Neuronal stem cell (in vitro differentiated cells): Measurements from ENCODE around the gene SMAD7.

ENCODE experiments used
- DNase-seq: peaks from one replicate; pipeline ENCODE4 v3.0.0-alpha.2; 2013; ENCODE audit warnings: low spot score
- H2AFZ ChIP-seq: one replicate; pipeline ENCODE4 v1.6.1; 2013; ENCODE audit warnings: mild to moderate bottlenecking, low read length, inconsistent platforms
- H2AK5ac ChIP-seq: 2 replicates; pipeline ENCODE4 v1.6.1; 2013; ENCODE audit warnings: low read depth, mild to moderate bottlenecking, inconsistent platforms, low read length, moderate library complexity, mixed read lengths
- H2BK120ac ChIP-seq: 2 replicates; pipeline ENCODE4 v1.6.1; 2013; ENCODE audit warnings: low read depth, mild to moderate bottlenecking, inconsistent platforms, low read length, moderate library complexity, mixed read lengths
- H2BK12ac ChIP-seq: one replicate; pipeline ENCODE4 v1.6.1; 2013; ENCODE audit warnings: low read length, inconsistent platforms
- H2BK15ac ChIP-seq: 2 replicates; pipeline ENCODE4 v1.6.1; 2013; ENCODE audit warnings: mild to moderate bottlenecking, low read length, inconsistent platforms, mixed read lengths
- H2BK5ac ChIP-seq: one replicate; pipeline ENCODE4 v1.6.1; 2013; ENCODE audit warnings: inconsistent platforms, mild to moderate bottlenecking, low read length, moderate library complexity
- H3K14ac ChIP-seq: one replicate; pipeline ENCODE4 v1.6.1; 2013; ENCODE audit warnings: low read length, inconsistent platforms
- H3K18ac ChIP-seq: 2 replicates; pipeline ENCODE4 v1.6.1; 2013; ENCODE audit warnings: low read length, inconsistent platforms
- H3K23ac ChIP-seq: 2 replicates; pipeline ENCODE4 v1.6.1; 2013; ENCODE audit warnings: low read depth, mild to moderate bottlenecking, mixed read lengths, low read length, inconsistent platforms; ENCODE audit not compliant: poor library complexity
- H3K27ac ChIP-seq: replicated peaks from 3 replicates; pipeline ENCODE4 v1.5.1; 2013; ENCODE audit warnings: low read length, inconsistent platforms
- H3K27me3 ChIP-seq, 3 experiments: 2 replicates each; pipeline ENCODE4 v1.6.1; 2013; ENCODE audit warnings: low read length in 3 of 3, mild to moderate bottlenecking in 2 of 3, inconsistent platforms in 1 of 3, low read depth in 1 of 3, mixed read lengths in 1 of 3, moderate library complexity in 1 of 3; ENCODE audit not compliant: control insufficient read depth in 3 of 3, insufficient read depth in 3 of 3
- H3K36me3 ChIP-seq, 2 donors: replicated peaks in 1 of 2; 2 replicates each; pipeline ENCODE4 v1.6.1; 2013; ENCODE audit warnings: low read length in 2 of 2; ENCODE audit not compliant: control insufficient read depth in 2 of 2, insufficient read depth in 2 of 2
- H3K4ac ChIP-seq: 2 replicates; pipeline ENCODE4 v1.6.1; 2013; ENCODE audit warnings: inconsistent platforms, mild to moderate bottlenecking, low read length, moderate library complexity
- H3K4me1 ChIP-seq, 2 donors: 1 replicate in 1 of 2; 2 replicates in 1 of 2; pipeline ENCODE4 v1.6.1; 2013; ENCODE audit warnings: low read length in 2 of 2, low read depth in 1 of 2; ENCODE audit not compliant: control insufficient read depth in 2 of 2, insufficient read depth in 1 of 2
- H3K4me2 ChIP-seq: one replicate; pipeline ENCODE4 v1.6.1; 2013; ENCODE audit warnings: mild to moderate bottlenecking, low read length, inconsistent platforms; ENCODE audit not compliant: insufficient read depth, poor library complexity, severe bottlenecking
- H3K4me3 ChIP-seq, 2 donors: 2 replicates each; pipeline ENCODE4 v1.5.1; 2013; ENCODE audit warnings: low read length in 2 of 2, mild to moderate bottlenecking in 2 of 2, inconsistent platforms in 1 of 2, moderate library complexity in 1 of 2
- H3K79me1 ChIP-seq: one replicate; pipeline ENCODE4 v1.6.1; 2013; ENCODE audit warnings: low read depth, mild to moderate bottlenecking, inconsistent platforms, low read length, moderate library complexity
- H3K9ac ChIP-seq: one replicate; pipeline ENCODE4 v1.6.1; 2013; ENCODE audit warnings: mild to moderate bottlenecking, low read depth, low read length, inconsistent platforms; ENCODE audit not compliant: poor library complexity
- H3K9me3 ChIP-seq, 2 donors: replicated peaks in 1 of 2; 2 replicates each; pipeline versions ENCODE3 to v1.6.1; 2013; ENCODE audit warnings: low read length in 2 of 2, mild to moderate bottlenecking in 2 of 2, inconsistent platforms in 1 of 2, low read depth in 1 of 2, mixed read lengths in 1 of 2, moderate library complexity in 1 of 2; ENCODE audit not compliant: control insufficient read depth in 2 of 2, insufficient read depth in 1 of 2
- H4K8ac ChIP-seq: one replicate; pipeline ENCODE4 v1.6.1; 2013; ENCODE audit warnings: low read depth, mild to moderate bottlenecking, inconsistent platforms, low read length, moderate library complexity
- H4K91ac ChIP-seq: one replicate; pipeline ENCODE4 v1.6.1; 2013; ENCODE audit warnings: low read length, low read depth, mild to moderate bottlenecking, inconsistent platforms; ENCODE audit not compliant: poor library complexity
- WGBS, 2 donors: extraction: QIAGEN DNeasy Blood & Tissue Kit; methylation state at CpG; one replicate each; pipeline ENCODE4 v1.1.7; 2013; ENCODE audit warnings: missing lambda C conversion rate in 2 of 2, mixed read lengths in 1 of 2; ENCODE audit not compliant: insufficient read length in 2 of 2, insufficient replicate concordance in 1 of 2; ENCODE audit errors: extremely low coverage in 2 of 2; 5-methylcytosine and 5-hydroxymethylcytosine counted together

The SMAD7 gene

DNA sequence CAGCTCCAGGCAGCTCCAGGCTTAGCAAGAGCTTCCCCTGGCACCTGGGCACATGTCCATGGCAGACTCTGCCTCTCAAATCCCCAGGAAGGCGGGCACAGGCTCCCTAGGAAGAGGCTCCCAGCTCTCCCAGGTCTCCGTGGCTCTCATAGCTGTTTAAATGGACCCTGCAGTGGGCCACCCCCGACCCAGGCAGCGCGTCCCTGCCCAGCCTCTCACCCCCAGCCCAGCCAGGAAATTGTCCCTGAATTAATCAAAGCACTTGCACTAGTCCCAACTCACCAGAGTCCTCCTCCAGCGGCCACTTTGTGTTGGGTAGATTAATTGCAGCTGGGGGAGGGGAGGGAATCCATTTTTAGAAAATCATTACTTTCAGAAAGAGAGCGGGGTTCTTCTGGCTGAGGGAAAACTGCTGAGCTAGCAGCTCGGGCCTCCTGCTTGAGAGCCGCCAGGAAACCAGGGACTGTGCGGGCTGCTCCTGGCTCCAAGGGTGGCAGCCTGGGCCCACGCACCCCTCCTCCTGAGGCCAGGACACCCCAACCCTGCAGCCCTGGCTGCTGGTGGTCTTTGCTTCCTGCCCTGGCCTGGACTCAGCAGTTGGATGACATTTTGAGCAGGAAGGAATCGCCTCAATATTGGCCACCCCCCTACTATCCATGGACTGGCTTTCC is 36.0 kb downstream of the SMAD7 start:
- no peak overlapping the region for H3K23ac ChIP-seq
- H2BK120ac ChIP-seq = no peak overlapping the region
- no peaks in the 10 kb centered on the region for H3K27me3 ChIP-seq
- H2BK5ac ChIP-seq = no peak overlapping the region
- H3K9me3 ChIP-seq = no peaks in the 10 kb centered on the region
- WGBS, 2 donors = no CpG with 5 or more reads among the region's 12 CpGs
- no peak overlapping the region for H3K4ac ChIP-seq
- peak overlapping the region; percentile 80 for H2AFZ ChIP-seq
- peak overlapping the region; percentile 92 for H3K18ac ChIP-seq
- H3K14ac ChIP-seq = no peak overlapping the region
- peak overlapping the region; percentile 3 for H3K9ac ChIP-seq
- no peak overlapping the region for H4K91ac ChIP-seq
- H4K8ac ChIP-seq = no peak overlapping the region
- DNase-seq = no peak
- H2BK15ac ChIP-seq = no peak overlapping the region
- no peak overlapping the region for H2BK12ac ChIP-seq
- no peaks in the 10 kb centered on the region for H3K36me3 ChIP-seq
- H3K4me1 ChIP-seq = peaks cover 0 to 6% of the 10 kb centered on the region in 2 donors
- peaks cover under 1% of the 10 kb centered on the region for H3K79me1 ChIP-seq
- no peak overlapping the region for H3K4me2 ChIP-seq
- H3K27ac ChIP-seq = no peak overlapping the region
- H3K4me3 ChIP-seq = no peak overlapping the region
- no peak overlapping the region for H2AK5ac ChIP-seq

DNA sequence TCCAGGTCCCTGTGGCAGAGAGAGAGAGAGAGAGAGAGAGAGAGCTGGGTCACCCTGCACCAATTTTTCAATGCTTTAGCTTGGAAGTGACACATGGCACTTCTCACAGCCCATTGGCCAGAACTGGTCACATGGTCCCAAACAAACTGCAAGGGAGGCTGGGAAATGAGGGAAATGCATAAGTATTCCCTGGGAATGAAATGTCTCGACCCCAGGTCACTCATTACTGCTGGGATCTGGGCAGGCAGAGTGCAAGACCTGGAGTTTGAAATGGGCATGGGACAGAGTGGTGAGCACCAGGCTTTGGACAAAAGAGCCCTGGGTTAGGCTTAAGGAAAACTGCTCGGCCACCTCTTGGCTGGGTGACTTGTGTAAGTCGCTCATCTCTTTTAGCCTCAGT is 37.0 kb downstream of the SMAD7 start:
- Histone ChIP-seq H3K23ac (no peak overlapping the region), H2BK12ac (no peak overlapping the region), H3K79me1 (peaks cover 2% of the 10 kb centered on the region), H3K4me1 (peaks cover 0 to 6% of the 10 kb centered on the region in 2 donors), H3K9me3 (no peaks in the 10 kb centered on the region), H3K4me2 (no peak overlapping the region), H3K36me3 (no peaks in the 10 kb centered on the region), H4K8ac (no peak overlapping the region), H2BK120ac (no peak overlapping the region), H3K4me3 (no peak overlapping the region), H3K4ac (no peak overlapping the region), H4K91ac (no peak overlapping the region), H3K27me3 (no peaks in the 10 kb centered on the region), H3K27ac (no peak overlapping the region), H3K9ac (no peak overlapping the region), H2AK5ac (no peak overlapping the region), H3K18ac (no peak overlapping the region), H2AFZ (peak overlapping the region; percentile 80), H3K14ac (no peak overlapping the region), H2BK15ac (no peak overlapping the region), H2BK5ac (no peak overlapping the region)
- no peak for DNase-seq
- WGBS, 2 donors = no CpG with 5 or more reads among the region's 3 CpGs

DNA sequence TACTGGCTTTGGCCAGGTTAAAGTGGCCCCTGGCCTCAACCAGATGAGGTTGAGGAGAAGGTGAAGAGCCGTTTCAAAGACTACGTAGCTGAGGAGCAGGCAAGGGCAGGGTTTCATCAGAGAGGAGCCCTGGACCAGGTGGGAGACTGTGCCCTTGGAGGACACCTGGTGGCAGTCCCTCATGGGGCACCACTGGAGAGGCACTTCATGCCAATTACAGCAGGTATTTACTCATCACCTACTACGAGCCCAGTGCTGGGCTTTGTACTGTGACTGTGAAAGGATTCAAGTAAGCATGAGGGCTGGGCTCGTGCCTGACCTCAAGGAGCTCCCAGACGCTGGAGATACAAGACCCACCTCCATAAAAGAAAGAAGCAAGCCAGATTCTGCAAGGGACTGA is 37.6 kb downstream of the SMAD7 start:
- Histone ChIP-seq H3K79me1 (peaks cover 2% of the 10 kb centered on the region), H2BK120ac (no peak overlapping the region), H3K9me3 (no peaks in the 10 kb centered on the region), H3K14ac (no peak overlapping the region), H3K4me2 (no peak overlapping the region), H2BK5ac (no peak overlapping the region), H3K4ac (no peak overlapping the region), H3K18ac (no peak overlapping the region), H3K23ac (no peak overlapping the region), H4K91ac (no peak overlapping the region), H2AK5ac (no peak overlapping the region), H4K8ac (no peak overlapping the region), H3K4me3 (no peak overlapping the region), H3K4me1 (peaks cover 0 to 6% of the 10 kb centered on the region in 2 donors), H3K36me3 (no peaks in the 10 kb centered on the region), H2BK12ac (no peak overlapping the region), H2BK15ac (no peak overlapping the region), H3K27ac (no peak overlapping the region), H3K27me3 (no peaks in the 10 kb centered on the region), H2AFZ (peak overlapping the region; percentile 80), H3K9ac (no peak overlapping the region)
- DNase-seq = no peak
- no CpG with 5 or more reads among the region's 5 CpGs for WGBS, 2 donors

DNA sequence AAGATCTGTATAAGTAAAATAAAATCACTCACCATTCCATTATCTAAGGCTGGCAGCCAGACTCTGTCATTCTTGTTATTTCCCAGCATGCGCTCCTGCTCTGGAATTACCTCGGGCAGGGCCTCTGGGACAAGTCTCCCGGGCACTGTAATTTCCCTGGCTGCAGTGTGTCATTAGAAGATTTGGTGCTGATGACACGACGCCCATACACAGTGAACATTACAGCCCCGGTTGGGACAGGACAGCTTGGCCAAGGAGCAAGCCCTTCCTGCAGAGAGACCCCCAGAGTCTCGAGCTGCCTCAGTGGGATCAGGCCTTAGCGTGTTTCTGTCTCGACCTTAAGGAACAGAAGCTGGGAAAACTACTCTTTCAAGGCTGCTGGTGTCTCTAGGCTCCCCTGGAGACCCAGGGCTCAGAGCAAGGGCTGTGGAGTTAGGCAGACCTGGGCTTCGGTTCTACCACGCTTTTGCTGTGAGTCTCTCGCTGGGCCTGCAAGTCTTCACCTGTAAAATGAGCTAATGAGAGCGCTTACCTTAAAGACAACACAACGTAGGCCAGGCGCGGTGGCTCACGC is 39.7 kb downstream of the SMAD7 start:
- peaks cover 2% of the 10 kb centered on the region for H3K79me1 ChIP-seq
- H4K91ac ChIP-seq = no peak overlapping the region
- WGBS, 2 donors = no CpG with 5 or more reads among the region's 17 CpGs
- H4K8ac ChIP-seq = no peak overlapping the region
- H2AK5ac ChIP-seq = peak overlapping the region; percentile 52
- no peak overlapping the region for H2BK120ac ChIP-seq
- no peaks in the 10 kb centered on the region for H3K27me3 ChIP-seq
- no peak overlapping the region for H3K4me3 ChIP-seq
- H2AFZ ChIP-seq = no peak overlapping the region
- DNase-seq = no peak
- peak overlapping the region; percentile 85 for H3K18ac ChIP-seq
- no peak overlapping the region for H2BK5ac ChIP-seq
- H2BK15ac ChIP-seq = peak overlapping the region; percentile 64
- H3K36me3 ChIP-seq = no peaks in the 10 kb centered on the region
- no peak overlapping the region for H3K4ac ChIP-seq
- H3K4me2 ChIP-seq = no peak overlapping the region
- H3K27ac ChIP-seq = no peak overlapping the region
- no peak overlapping the region for H3K9ac ChIP-seq
- H3K4me1 ChIP-seq = peaks cover 0 to 6% of the 10 kb centered on the region in 2 donors
- H3K9me3 ChIP-seq = no peaks in the 10 kb centered on the region
- H3K14ac ChIP-seq = peak overlapping the region; percentile 89
- H2BK12ac ChIP-seq = peak overlapping the region; percentile 41
- H3K23ac ChIP-seq = no peak overlapping the region
